ENCODE measurements around the gene DUSP22. TPM values are rescaled to one million over a fixed set of nuclear protein-coding genes. Genes with fewer than 3 reads are reported as not detected.

The DUSP22 gene
- total RNA-seq, 1 experiment from 2014 or later = 19.2 TPM

GRCh38 chr6:328136-328670, 35.9 kb downstream of the DUSP22 start:
- H3K9me3 ChIP-seq (ENCODE audit: control insufficient read depth in 1 of 2, insufficient read depth in 1 of 2, low read depth in 1 of 2, low read length in 2 of 2) = no peaks in the 10 kb centered on the region
- H4K20me1 ChIP-seq (ENCODE audit: insufficient read depth) = no peaks in the 10 kb centered on the region
- ATAC-seq (no peak), DNase-seq (ENCODE audit: low read depth, low spot score) (no peak)
- H3K9me2 ChIP-seq (ENCODE audit: insufficient read depth) = no peaks in the 10 kb centered on the region
- intact Hi-C loops (cut with micrococcal nuclease) = no loop called here
- H3K27me3 ChIP-seq (ENCODE audit: insufficient read depth, low read length) = no peaks in the 10 kb centered on the region
- TF ChIP-seq RAD21 (IDR thresholded peaks at IDR 0.05; ENCODE audit: low read depth) = no peak
- TF ChIP-seq ZBTB33 (IDR thresholded peaks at IDR 0.05; ENCODE audit: extremely low read depth, insufficient replicate concordance, low read length) = no peak
- no peak for TF ChIP-seq SP1 (IDR thresholded peaks at IDR 0.05; ENCODE audit: low read depth)
- no peak for TF ChIP-seq ATF3 (IDR thresholded peaks at IDR 0.05)
- no peak for TF ChIP-seq YY1 (IDR thresholded peaks at IDR 0.05; ENCODE audit: extremely low read depth, insufficient replicate concordance, low read depth, low read length)
- H3K4me3 ChIP-seq (replicated peaks in 1 of 2; ENCODE audit: low read depth in 1 of 2, low read length in 2 of 2) = no peak overlapping the region
- no TSS peak for BruUV-seq (replicated peaks)
- no peak overlapping the region for H3K9ac ChIP-seq (ENCODE audit: low read length)
- ChIA-PET RAD21 (ENCODE audit: low non-redundant PET in 1 of 2, low total read pairs in 2 of 2, uncharacterized antibody in 2 of 2, unreplicated experiment in 2 of 2) (no interaction called here), POLR2A (no interaction called here), CTCF (no interaction called here)
- no peaks in the 10 kb centered on the region for H3K79me2 ChIP-seq (ENCODE audit: insufficient read depth, low read length)
- no peaks in the 10 kb centered on the region for H3K36me3 ChIP-seq (ENCODE audit: control insufficient read depth in 1 of 2, insufficient read depth in 2 of 2, low read length in 2 of 2)
- H3K27ac ChIP-seq (ENCODE audit: low read depth, low read length) = no peak overlapping the region
- H2AFZ ChIP-seq (ENCODE audit: low read depth, low read length, poor library complexity, severe bottlenecking) = no peak overlapping the region
- H3K4me1 ChIP-seq (ENCODE audit: control insufficient read depth in 1 of 2, insufficient read depth in 2 of 2, low read length in 2 of 2) = no peaks in the 10 kb centered on the region
- H3K4me2 ChIP-seq (ENCODE audit: low read length) = no peak overlapping the region

- H3K27me3 ChIP-seq (ENCODE audit: insufficient read depth, low read length) = no peaks in the 10 kb centered on the region
- no peaks in the 10 kb centered on the region for H3K4me1 ChIP-seq (ENCODE audit: control insufficient read depth in 1 of 2, insufficient read depth in 2 of 2, low read length in 2 of 2)
- DNase-seq (ENCODE audit: low read depth, low spot score) (no peak), ATAC-seq (no peak)
- H3K79me2 ChIP-seq (ENCODE audit: insufficient read depth, low read length) = no peaks in the 10 kb centered on the region
- intact Hi-C loops (cut with micrococcal nuclease) = no loop called here
- no peak overlapping the region for H3K4me3 ChIP-seq (replicated peaks in 1 of 2; ENCODE audit: low read depth in 1 of 2, low read length in 2 of 2)
- H3K9me3 ChIP-seq (ENCODE audit: control insufficient read depth in 1 of 2, insufficient read depth in 1 of 2, low read depth in 1 of 2, low read length in 2 of 2) = no peaks in the 10 kb centered on the region
- RAD21 ChIA-PET (ENCODE audit: low non-redundant PET in 1 of 2, low total read pairs in 2 of 2, uncharacterized antibody in 2 of 2, unreplicated experiment in 2 of 2) = no interaction called here
- no peak overlapping the region for H2AFZ ChIP-seq (ENCODE audit: low read depth, low read length, poor library complexity, severe bottlenecking)
- H3K9me2 ChIP-seq (ENCODE audit: insufficient read depth) = no peaks in the 10 kb centered on the region
- no peak overlapping the region for H3K4me2 ChIP-seq (ENCODE audit: low read length)
- no peak overlapping the region for H3K27ac ChIP-seq (ENCODE audit: low read depth, low read length)
- CTCF ChIA-PET = no interaction called here
- no peak overlapping the region for H3K9ac ChIP-seq (ENCODE audit: low read length)
- no TSS peak for BruUV-seq (replicated peaks)
- no peaks in the 10 kb centered on the region for H4K20me1 ChIP-seq (ENCODE audit: insufficient read depth)
- POLR2A ChIA-PET = no interaction called here
- no peaks in the 10 kb centered on the region for H3K36me3 ChIP-seq (ENCODE audit: control insufficient read depth in 1 of 2, insufficient read depth in 2 of 2, low read length in 2 of 2)
- TF ChIP-seq MAX (IDR thresholded peaks at IDR 0.05) = no peak
- no peak for TF ChIP-seq POLR2A (IDR thresholded peaks at IDR 0.05; ENCODE audit: borderline replicate concordance, extremely low read depth, insufficient read depth, insufficient read length)
- TF ChIP-seq ZBTB33 (IDR thresholded peaks at IDR 0.05; ENCODE audit: extremely low read depth, insufficient replicate concordance, low read length) = no peak
- no peak for TF ChIP-seq SIN3A (IDR thresholded peaks at IDR 0.05; ENCODE audit: low read depth)
- TF ChIP-seq SRF (IDR thresholded peaks at IDR 0.05; ENCODE audit: low read depth) = no peak
- no peak for TF ChIP-seq ELF1 (IDR thresholded peaks at IDR 0.05; ENCODE audit: borderline replicate concordance, low read depth)
- no peak for TF ChIP-seq RAD21 (IDR thresholded peaks at IDR 0.05; ENCODE audit: low read depth)
- TF ChIP-seq CTCF (IDR thresholded peaks at IDR 0.05 in 2 of 3, conservative IDR thresholded peaks at IDR 0.05 in 1 of 3; ENCODE audit: borderline replicate concordance in 1 of 3, insufficient read depth in 1 of 3, low read depth in 2 of 3, low read length in 2 of 3) = no peak
- TF ChIP-seq TCF7L2 (IDR thresholded peaks at IDR 0.05; ENCODE audit: borderline replicate concordance, extremely low read depth, insufficient read depth, insufficient read length) = no peak
- no peak for TF ChIP-seq SP1 (IDR thresholded peaks at IDR 0.05; ENCODE audit: low read depth)
These were observed 36.6 kb downstream of the DUSP22 start for GRCh38 chr6:328924-329323.
